NT2/D1 (cell line): Measurements from ENCODE around the gene MID2.
"Not testable (repeated sequence)": the region's sequence is repeated elsewhere in the genome, so short reads cannot be mapped to it uniquely, and the experiment has no call there.

Source experiments
- DNase-seq: peaks from one replicate; pipeline ENCODE4 v3.0.0-alpha.2; 2011; ENCODE audit warnings: low read depth, low spot score
- H3K27me3 ChIP-seq: 2 replicates; pipeline ENCODE4 v1.6.0; 2011; ENCODE audit warnings: mild to moderate bottlenecking; ENCODE audit not compliant: insufficient read length, insufficient read depth
- H3K36me3 ChIP-seq: 2 replicates; pipeline ENCODE4 v1.6.1; 2011; ENCODE audit warnings: mild to moderate bottlenecking, low read length, mixed read lengths; ENCODE audit not compliant: insufficient read depth, insufficient read length
- H3K4me1 ChIP-seq: 2 replicates; pipeline ENCODE4 v1.5.1; 2011; ENCODE audit not compliant: insufficient read depth, insufficient read length
- H3K4me3 ChIP-seq: 2 replicates; pipeline ENCODE4 v1.5.1; 2011; ENCODE audit warnings: low read depth; ENCODE audit not compliant: insufficient read length
- H3K9ac ChIP-seq: 2 replicates; pipeline ENCODE4 v1.6.0; 2011; ENCODE audit warnings: low read depth; ENCODE audit not compliant: insufficient read length
- H3K9me3 ChIP-seq: 2 replicates; pipeline ENCODE4 v1.5.1; 2011; ENCODE audit warnings: mild to moderate bottlenecking, low read length; ENCODE audit not compliant: insufficient read depth
- SUZ12 ChIP-seq: IDR thresholded peaks from 2 replicates; pipeline ENCODE4 v1.6.1; 2011; ENCODE audit not compliant: insufficient read length, insufficient read depth; ENCODE audit errors: extremely low read depth
- YY1 ChIP-seq: IDR thresholded peaks from 2 replicates; pipeline ENCODE4 v1.6.1; 2011; ENCODE audit not compliant: insufficient read length, insufficient read depth
- ZNF274 ChIP-seq: IDR thresholded peaks from 2 replicates; pipeline ENCODE4 v1.6.1; 2011; ENCODE audit warnings: mild to moderate bottlenecking, low read depth, low read length

MID2 gene

DNA sequence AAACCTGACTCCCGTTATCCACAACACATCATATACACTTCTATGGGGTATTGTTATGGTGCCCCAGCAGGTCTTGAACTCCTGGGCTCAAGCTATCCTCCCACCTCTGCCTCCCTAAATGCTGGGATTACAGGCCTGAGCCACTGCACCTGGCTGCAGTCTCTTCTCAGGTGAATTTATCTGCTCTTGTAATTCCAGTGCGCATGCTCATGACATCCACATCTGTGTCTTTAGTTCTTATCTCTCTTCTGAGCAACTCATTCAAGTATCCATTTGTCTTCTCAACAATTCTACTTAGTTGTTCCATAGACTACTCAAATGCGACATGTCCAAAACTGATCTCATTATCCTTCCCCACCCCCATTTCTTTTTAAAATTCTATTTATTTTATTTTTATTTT is 20.5 kb upstream of the MID2 start:
- H3K27me3 ChIP-seq = no peaks in the 10 kb centered on the region
- no peak overlapping the region for H3K9ac ChIP-seq
- H3K4me3 ChIP-seq = no peak overlapping the region
- no peak for DNase-seq
- TF ChIP-seq SUZ12 (no peak), YY1 (no peak), ZNF274 (no peak)
- H3K36me3 ChIP-seq = no peaks in the 10 kb centered on the region
- H3K9me3 ChIP-seq = no peaks in the 10 kb centered on the region; the same call in 1 of the 2 replicates
- H3K4me1 ChIP-seq = no peaks in the 10 kb centered on the region

DNA sequence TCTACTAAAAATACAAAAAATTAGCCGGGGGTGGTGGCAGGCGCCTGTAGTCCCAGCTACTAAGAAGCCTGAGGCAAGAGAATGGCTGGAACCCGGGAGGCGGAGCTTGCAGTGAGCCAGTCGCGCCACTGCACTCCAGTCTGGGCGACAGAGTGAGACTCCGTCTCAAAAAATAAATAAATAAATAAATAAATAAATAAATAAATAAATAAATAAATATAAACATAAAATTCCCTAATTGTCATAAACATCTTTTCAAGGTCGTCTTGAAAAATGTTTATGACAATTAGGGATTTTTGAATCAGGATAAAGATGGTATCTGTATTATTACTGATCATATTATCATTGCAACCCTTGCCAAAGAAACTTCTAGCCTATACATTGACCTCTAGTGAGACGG is 15.6 kb upstream of the MID2 start:
- not testable (repeated sequence) for H3K36me3 ChIP-seq, DNase-seq, H3K9ac ChIP-seq, H3K9me3 ChIP-seq, H3K4me1 ChIP-seq, H3K27me3 ChIP-seq, H3K4me3 ChIP-seq

DNA sequence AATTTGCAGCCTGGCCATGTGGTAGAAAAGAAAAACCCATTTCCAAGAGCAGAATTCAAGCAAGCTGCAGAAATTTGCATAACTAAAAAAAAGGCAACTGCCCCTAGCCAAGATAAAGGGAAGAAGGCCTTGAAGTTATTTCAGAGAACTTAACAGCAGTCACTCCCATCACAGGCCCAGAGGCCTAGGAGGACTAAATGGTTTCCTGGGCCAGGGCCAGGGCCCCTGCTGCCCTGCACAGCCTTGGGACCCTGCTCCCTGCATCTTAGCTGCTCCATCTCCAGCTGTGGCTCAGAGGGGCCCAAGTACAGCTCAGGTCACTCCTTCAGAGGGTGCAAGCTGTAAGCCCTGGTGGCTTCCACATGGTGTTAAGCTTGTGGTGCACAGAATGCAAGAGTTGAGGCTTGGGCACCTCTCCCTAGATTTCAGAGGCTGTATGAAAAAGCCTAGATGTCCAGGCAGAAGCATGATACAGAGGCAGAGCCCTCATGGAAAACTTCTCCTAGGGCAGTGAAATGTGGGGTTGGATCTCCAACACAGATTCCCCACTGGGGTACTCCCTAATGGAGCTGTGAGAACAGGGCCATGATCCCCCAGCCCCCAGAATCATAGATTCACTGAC is 6.7 kb upstream of the MID2 start:
- no peaks in the 10 kb centered on the region for H3K4me1 ChIP-seq
- peaks cover 27% of the 10 kb centered on the region for H3K9me3 ChIP-seq
- peaks cover 5% of the 10 kb centered on the region for H3K27me3 ChIP-seq
- no peaks in the 10 kb centered on the region for H3K36me3 ChIP-seq
- H3K4me3 ChIP-seq = no peak overlapping the region
- DNase-seq = no peak
- H3K9ac ChIP-seq = no peak overlapping the region
- TF ChIP-seq SUZ12 = no peak
- TF ChIP-seq ZNF274 = no peak
- TF ChIP-seq YY1 = no peak

DNA sequence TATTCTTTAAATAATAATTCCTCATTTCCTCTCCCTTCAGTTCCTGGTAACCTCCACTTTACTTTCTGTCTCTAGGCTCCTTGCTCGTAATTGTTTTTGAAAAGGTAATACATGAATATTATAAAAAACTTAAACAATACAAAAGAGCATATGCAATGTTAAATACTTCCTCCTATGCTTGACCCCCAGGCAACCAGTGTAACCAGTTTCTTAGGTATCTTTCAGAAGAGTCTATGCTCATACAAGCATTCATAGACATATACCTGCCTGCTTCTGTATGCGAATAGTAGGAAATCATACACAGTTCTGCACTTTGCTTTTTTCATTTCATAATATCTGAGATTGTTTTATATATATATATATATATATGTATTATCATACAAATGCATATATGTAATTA is 2.6 kb upstream of the MID2 start:
- no peaks in the 10 kb centered on the region for H3K4me1 ChIP-seq
- H3K36me3 ChIP-seq = no peaks in the 10 kb centered on the region
- H3K4me3 ChIP-seq = no peak overlapping the region
- peaks cover 34% of the 10 kb centered on the region for H3K27me3 ChIP-seq
- no peak overlapping the region for H3K9ac ChIP-seq
- TF ChIP-seq YY1 = no peak
- no peak for TF ChIP-seq SUZ12
- no peak for TF ChIP-seq ZNF274
- peaks cover 21% of the 10 kb centered on the region for H3K9me3 ChIP-seq
- DNase-seq = no peak

DNA sequence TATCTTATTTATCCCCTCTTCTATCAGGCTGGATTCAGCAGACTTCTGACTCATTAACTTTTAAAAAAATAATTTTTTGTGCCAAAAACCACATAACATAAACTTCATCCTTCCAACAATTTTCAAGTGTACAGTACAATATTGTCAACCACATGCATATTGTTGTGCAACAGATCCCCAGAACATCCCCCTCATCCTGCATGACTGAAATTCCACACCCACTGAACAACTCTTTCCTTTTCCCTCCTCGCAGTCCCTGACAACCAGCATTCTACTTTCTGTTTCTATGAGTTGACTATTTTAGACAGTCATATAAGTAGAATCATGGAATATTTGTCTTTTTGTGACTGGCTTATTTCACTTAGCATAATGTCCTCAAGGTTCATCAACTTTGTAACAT is 2.2 kb upstream of the MID2 start:
- Histone ChIP-seq H3K36me3 (no peaks in the 10 kb centered on the region), H3K9ac (no peak overlapping the region), H3K4me3 (no peak overlapping the region), H3K4me1 (no peaks in the 10 kb centered on the region), H3K9me3 (peaks cover 17% of the 10 kb centered on the region; the same call in 1 of the 2 replicates), H3K27me3 (peaks cover 35% of the 10 kb centered on the region)
- no peak for TF ChIP-seq YY1
- TF ChIP-seq ZNF274 = no peak
- TF ChIP-seq SUZ12 = no peak
- no peak for DNase-seq

DNA sequence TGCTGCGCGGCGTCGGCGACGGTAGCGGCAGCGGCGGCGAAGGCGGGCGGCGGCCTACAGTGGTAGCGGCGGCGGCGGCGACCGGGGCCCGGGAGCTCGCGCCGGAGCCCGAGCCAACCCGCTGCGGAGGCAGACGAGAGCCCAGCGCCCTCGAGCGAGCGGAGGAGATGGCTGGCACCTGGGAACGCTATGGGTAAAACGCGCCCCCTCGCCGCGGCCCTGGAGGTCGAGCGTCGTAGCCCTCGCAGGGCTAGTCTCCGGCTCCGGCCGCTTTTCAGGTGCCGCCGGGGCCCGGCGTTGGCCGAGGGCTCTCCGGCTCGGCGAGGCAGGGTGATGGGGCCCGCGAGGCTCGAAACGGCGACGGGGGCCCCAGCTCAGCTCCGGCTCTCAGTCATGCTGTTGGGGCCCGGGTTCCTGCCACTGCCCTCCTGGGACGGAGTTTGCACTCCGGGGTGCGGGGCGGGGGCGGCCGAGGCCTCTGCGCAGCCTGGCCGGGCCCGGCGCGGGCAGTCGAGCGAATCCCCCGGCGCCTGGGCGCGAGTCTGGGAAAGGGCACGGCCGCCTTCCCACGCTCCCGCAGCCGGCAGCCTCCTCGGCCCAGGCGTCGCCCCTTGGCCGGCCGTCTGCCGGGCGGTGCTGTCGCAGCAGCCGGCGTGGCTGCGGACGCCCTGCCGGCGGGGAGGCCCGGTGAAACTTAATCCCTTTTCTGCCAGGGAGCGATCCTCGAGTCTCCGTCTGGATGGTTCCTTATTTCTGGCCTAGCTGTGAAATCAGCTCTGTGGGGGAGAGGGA is 768 bp downstream of the MID2 start:
- peaks cover 38% of the 10 kb centered on the region for H3K27me3 ChIP-seq
- H3K9me3 ChIP-seq = no peaks in the 10 kb centered on the region
- H3K4me1 ChIP-seq = no peaks in the 10 kb centered on the region
- peak overlapping the region; percentile 54 for H3K4me3 ChIP-seq
- no peak for DNase-seq
- peak overlapping the region; percentile 64 for H3K9ac ChIP-seq
- TF ChIP-seq SUZ12 = no peak
- TF ChIP-seq ZNF274 = no peak
- TF ChIP-seq YY1 = no peak
- H3K36me3 ChIP-seq = no peaks in the 10 kb centered on the region

DNA sequence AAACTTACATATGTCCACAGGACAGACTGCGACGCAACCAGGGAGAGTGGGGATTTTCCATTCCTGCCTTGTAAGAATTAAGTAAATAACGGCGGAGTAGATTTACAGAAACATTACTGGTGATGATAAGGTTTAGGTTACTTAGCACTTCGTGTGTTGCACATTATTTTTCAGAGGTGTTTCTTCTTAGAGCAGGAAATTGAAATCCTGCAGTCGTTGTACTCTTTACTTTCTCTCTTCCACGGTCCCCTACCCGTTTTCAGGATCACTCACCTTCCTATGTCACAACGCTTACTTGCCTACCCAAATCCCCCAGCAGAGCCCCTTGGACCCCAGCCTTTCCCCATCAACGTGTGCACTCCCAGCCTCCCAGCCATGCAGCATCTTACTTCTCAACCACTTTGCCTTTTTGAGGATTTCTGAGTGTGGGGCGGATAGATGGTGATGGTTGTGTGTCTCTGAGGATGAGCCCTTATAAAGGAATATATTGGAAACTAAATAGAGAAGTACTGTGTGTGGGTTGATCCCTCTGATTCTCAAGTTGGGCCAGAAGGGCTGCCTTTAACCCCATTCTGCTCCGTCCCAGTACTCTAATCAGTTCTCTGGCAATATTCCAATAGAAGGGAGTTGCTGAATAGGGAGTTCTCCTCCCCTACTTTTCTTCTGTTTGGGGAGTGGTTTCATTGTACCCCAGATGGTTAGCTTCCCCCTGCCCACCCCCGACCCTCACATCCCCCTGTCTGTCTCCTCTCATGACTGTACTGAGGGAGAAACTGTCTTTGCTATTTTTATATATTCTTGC is 1.6 kb downstream of the MID2 start:
- no peaks in the 10 kb centered on the region for H3K9me3 ChIP-seq
- H3K4me1 ChIP-seq = no peaks in the 10 kb centered on the region
- H3K36me3 ChIP-seq = no peaks in the 10 kb centered on the region
- H3K27me3 ChIP-seq = peaks cover 38% of the 10 kb centered on the region
- TF ChIP-seq YY1 (no peak), ZNF274 (no peak), SUZ12 (no peak)
- H3K4me3 ChIP-seq = peak overlapping the region; percentile 54
- DNase-seq = no peak
- no peak overlapping the region for H3K9ac ChIP-seq
